MM.1S (cell line): ENCODE data around the gene GRK2.

ENCODE experiments used
- CTCF ChIP-seq: fragments of 300-600 bp; sonication (generic); IDR thresholded peaks from 2 replicates; pipeline ENCODE4 v1.5.1; 2016; ENCODE audit warnings: antibody characterized with exemption, low read length, mixed read lengths
- EZH2 ChIP-seq: fragments of 300-600 bp; sonication (generic); optimal IDR thresholded peaks from 2 replicates; pipeline ENCODE3; 2017; ENCODE audit warnings: low read depth, mild to moderate bottlenecking, antibody characterized with exemption, low read length, mixed read lengths
- EZH2phosphoT487 ChIP-seq: fragments of 300-600 bp; sonication (generic); IDR thresholded peaks from 2 replicates; pipeline ENCODE4 v1.6.1; 2018; ENCODE audit warnings: antibody characterized with exemption, low read length

GRCh38 chr11:67267188-67268080 is 1.2 kb downstream of the GRK2 start:
- TF ChIP-seq CTCF = no peak
- TF ChIP-seq EZH2phosphoT487 = no peak
- TF ChIP-seq EZH2 = no peak
